ENCODE data around the gene ERG. TPM values are rescaled to one million over a fixed set of nuclear protein-coding genes. Genes with fewer than 3 reads are reported as not detected.

The ERG gene
- total and polyA plus RNA-seq, 9 of the 15 experiments (the other 6 are each of a cell fraction or from before 2014, with no cell fraction given), result 0.06 TPM; not detected in 8

DNA sequence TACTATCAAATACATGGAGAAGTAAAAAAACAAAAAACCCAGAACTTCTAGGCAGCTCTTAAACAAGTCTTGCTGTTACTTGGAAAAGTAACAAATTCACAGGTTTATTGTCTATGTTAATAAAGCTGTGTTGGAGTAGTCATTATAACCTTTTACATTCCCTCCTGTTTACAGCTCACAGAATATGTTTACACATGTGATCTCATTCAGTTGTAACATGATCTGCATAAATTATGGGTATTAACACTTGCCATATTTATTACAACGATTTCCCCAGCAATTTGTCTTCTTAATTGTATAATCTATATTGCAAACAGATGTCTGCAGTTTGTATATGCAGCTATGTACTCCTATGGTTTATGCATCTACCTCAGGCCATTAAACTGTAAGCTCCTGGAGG, 28.6 kb downstream of the ERG start:
- Histone ChIP-seq H3K4me3 (no peak overlapping the region), H4K20me1 (replicated peaks; ENCODE audit: control insufficient read depth, insufficient read depth, low read length) (no peaks in the 10 kb centered on the region), H3K9me1 (ENCODE audit: control insufficient read depth, insufficient read depth, low read length) (no peaks in the 10 kb centered on the region), H2AFZ (ENCODE audit: low read depth, low read length) (no peak overlapping the region), H3K79me2 (ENCODE audit: control insufficient read depth, insufficient read depth, low read length) (no peaks in the 10 kb centered on the region), H3K9ac (ENCODE audit: insufficient read depth in 1 of 2, low read depth in 2 of 2, low read length in 2 of 2) (no peak overlapping the region), H3K4me1 (replicated peaks in 1 of 2; ENCODE audit: control insufficient read depth in 2 of 2, insufficient read depth in 2 of 2, low read length in 2 of 2) (peaks cover 0 to 4% of the 10 kb centered on the region in 2 experiments; a peak in 1 of 5 replicates), H3K9me3 (replicated peaks; ENCODE audit: control insufficient read depth, insufficient read depth, low read depth, low read length) (no peaks in the 10 kb centered on the region), H3K27ac (ENCODE audit: extremely low read depth, low read depth, low read length) (no peak overlapping the region), H3K27me3 (ENCODE audit: control insufficient read depth in 2 of 2, insufficient read depth in 2 of 2, low read length in 2 of 2) (peaks cover 0 to 14% of the 10 kb centered on the region in 2 experiments; a peak in 3 of 5 replicates), H3K4me2 (ENCODE audit: insufficient read depth, low read length) (no peak overlapping the region), H3K36me3 (ENCODE audit: control insufficient read depth, insufficient read depth, low read length) (no peaks in the 10 kb centered on the region)
- FAIRE-seq (no peak), DNase-seq (ENCODE audit: extremely low read depth in 1 of 4, low spot score in 3 of 4) (no peak), ATAC-seq (no peak)
- TF ChIP-seq PTRF (tag; IDR thresholded peaks at IDR 0.05) (no peak), NR2C1 (IDR thresholded peaks at IDR 0.05) (no peak), NR2C1 (tag; IDR thresholded peaks at IDR 0.05) (no peak), SRF (CRISPR knock-in tag; IDR thresholded peaks at IDR 0.05) (no peak), ZEB2 (IDR thresholded peaks at IDR 0.05) (no peak), ZNF165 (CRISPR knock-in tag; IDR thresholded peaks at IDR 0.05; ENCODE audit: borderline replicate concordance) (no peak), ZNF140 (CRISPR knock-in tag; IDR thresholded peaks at IDR 0.05) (no peak)
- TF ChIP-seq, protein P1, sequence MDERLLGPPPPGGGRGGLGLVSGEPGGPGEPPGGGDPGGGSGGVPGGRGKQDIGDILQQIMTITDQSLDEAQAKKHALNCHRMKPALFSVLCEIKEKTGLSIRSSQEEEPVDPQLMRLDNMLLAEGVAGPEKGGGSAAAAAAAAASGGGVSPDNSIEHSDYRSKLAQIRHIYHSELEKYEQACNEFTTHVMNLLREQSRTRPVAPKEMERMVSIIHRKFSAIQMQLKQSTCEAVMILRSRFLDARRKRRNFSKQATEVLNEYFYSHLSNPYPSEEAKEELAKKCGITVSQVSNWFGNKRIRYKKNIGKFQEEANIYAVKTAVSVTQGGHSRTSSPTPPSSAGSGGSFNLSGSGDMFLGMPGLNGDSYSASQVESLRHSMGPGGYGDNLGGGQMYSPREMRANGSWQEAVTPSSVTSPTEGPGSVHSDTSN (CRISPR knock-in tag; IDR thresholded peaks at IDR 0.05; ENCODE audit: low read depth), result no peak
- TF ChIP-seq, protein P1 (tag; conservative IDR thresholded peaks at IDR 0.05; ENCODE audit: low read depth), result no peak
- POLR2A ChIA-PET, result no interaction called here
- CTCF ChIA-PET (ENCODE audit: low intra/inter-chr PET ratio), result no interaction called here
- in situ Hi-C loops (cut with MboI), result no loop called here
- no TSS peak for BruUV-seq (replicated peaks)
- intact Hi-C loops (cut with micrococcal nuclease), result no loop called here
- 4% methylated on average over 1 of the region's 1 CpG for WGBS (ENCODE audit: insufficient coverage, low coverage, missing lambda C conversion rate)
